ENCODE measurements around the gene FBXW12.

Gene FBXW12

DNA sequence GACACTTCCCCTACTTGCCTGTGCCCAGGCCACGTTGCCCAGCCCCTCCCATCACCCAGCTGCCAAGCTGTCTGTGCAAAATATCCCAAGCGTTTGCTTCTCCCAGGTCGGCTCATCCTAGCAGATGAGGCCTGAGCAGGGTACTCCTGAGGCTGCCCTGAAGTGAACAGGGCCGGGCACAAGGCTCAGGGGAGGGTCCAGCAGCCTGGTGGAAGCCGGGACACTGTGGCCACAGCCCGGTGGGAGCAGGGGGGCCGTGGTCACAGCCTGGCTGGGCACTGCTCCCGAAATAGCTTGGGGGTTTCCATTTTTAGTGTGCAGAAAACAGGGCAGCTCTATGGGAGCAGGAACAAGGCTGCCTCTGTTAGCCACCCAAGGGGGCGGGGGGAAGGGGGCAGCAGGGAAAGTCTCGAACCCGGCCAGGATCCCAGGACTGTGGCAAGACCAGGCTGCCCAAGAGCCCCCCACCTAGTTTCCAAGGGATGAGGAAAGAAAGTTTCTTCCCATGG lies 54.4 kb downstream of the FBXW12 start:
- Histone ChIP-seq H3K9me3 (replicated peaks in 1 of 2; ENCODE audit: control insufficient read depth in 2 of 2, insufficient read depth in 1 of 2, low read depth in 1 of 2, low read length in 2 of 2) (no peaks in the 10 kb centered on the region), H3K14ac (ENCODE audit: low read length) (no peak overlapping the region), H2AFZ (ENCODE audit: low read length) (no peak overlapping the region), H2BK120ac (ENCODE audit: low read depth, low read length) (no peak overlapping the region), H3K4ac (ENCODE audit: low read length) (no peak overlapping the region), H3K27me3 (ENCODE audit: control insufficient read depth in 3 of 3, insufficient read depth in 3 of 3, low read depth in 1 of 3, low read length in 3 of 3) (no peaks in the 10 kb centered on the region), H3K4me1 (ENCODE audit: control insufficient read depth in 2 of 2, insufficient read depth in 1 of 2, low read depth in 1 of 2, low read length in 2 of 2) (peaks cover 23 to 32% of the 10 kb centered on the region in 2 donors), H3K36me3 (replicated peaks in 1 of 2; ENCODE audit: control insufficient read depth in 2 of 2, insufficient read depth in 2 of 2, low read length in 2 of 2) (peaks cover 19 to 63% of the 10 kb centered on the region in 2 donors), H3K27ac (replicated peaks; ENCODE audit: low read length) (no peak overlapping the region), H2BK12ac (ENCODE audit: low read length) (no peak overlapping the region), H2AK5ac (ENCODE audit: low read depth, low read length) (peak overlapping the region; percentile 49), H3K23ac (ENCODE audit: low read depth, low read length, poor library complexity) (peak overlapping the region; percentile 20), H3K4me3 (ENCODE audit: low read length in 2 of 2) (no peak overlapping the region), H2BK5ac (ENCODE audit: low read length) (no peak overlapping the region), H3K18ac (ENCODE audit: low read length) (no peak overlapping the region), H3K4me2 (ENCODE audit: insufficient read depth, low read length, poor library complexity, severe bottlenecking) (no peak overlapping the region), H4K91ac (ENCODE audit: low read depth, low read length, poor library complexity) (no peak overlapping the region), H3K9ac (ENCODE audit: low read depth, low read length, poor library complexity) (peak overlapping the region; percentile 18), H3K79me1 (ENCODE audit: low read depth, low read length) (peaks cover 49% of the 10 kb centered on the region), H4K8ac (ENCODE audit: low read depth, low read length) (no peak overlapping the region), H2BK15ac (ENCODE audit: low read length) (no peak overlapping the region)
- no peak for DNase-seq (ENCODE audit: low spot score)
- no CpG with 5 or more reads among the region's 11 CpGs for WGBS, 2 donors (ENCODE audit: extremely low coverage in 2 of 2, insufficient read length in 2 of 2, insufficient replicate concordance in 1 of 2)

GRCh38 chr3:48426944-48427629 lies 55.1 kb downstream of the FBXW12 start:
- H3K23ac ChIP-seq (ENCODE audit: low read depth, low read length, poor library complexity) = no peak overlapping the region
- peak overlapping the region; percentile 49 to 77 for H3K4me3 ChIP-seq (ENCODE audit: low read length in 2 of 2)
- H3K4me2 ChIP-seq (ENCODE audit: insufficient read depth, low read length, poor library complexity, severe bottlenecking) = peak overlapping the region; percentile 84
- H3K18ac ChIP-seq (ENCODE audit: low read length) = peak overlapping the region; percentile 41
- peaks cover 15 to 63% of the 10 kb centered on the region in 2 donors for H3K36me3 ChIP-seq (replicated peaks in 1 of 2; ENCODE audit: control insufficient read depth in 2 of 2, insufficient read depth in 2 of 2, low read length in 2 of 2)
- no peak overlapping the region for H3K4ac ChIP-seq (ENCODE audit: low read length)
- peak overlapping the region; percentile 78 for H3K9ac ChIP-seq (ENCODE audit: low read depth, low read length, poor library complexity)
- no peak overlapping the region for H2BK15ac ChIP-seq (ENCODE audit: low read length)
- peaks cover 23 to 32% of the 10 kb centered on the region in 2 donors for H3K4me1 ChIP-seq (ENCODE audit: control insufficient read depth in 2 of 2, insufficient read depth in 1 of 2, low read depth in 1 of 2, low read length in 2 of 2)
- H3K27ac ChIP-seq (replicated peaks; ENCODE audit: low read length) = no peak overlapping the region
- H2BK5ac ChIP-seq (ENCODE audit: low read length) = no peak overlapping the region
- no peak overlapping the region for H4K8ac ChIP-seq (ENCODE audit: low read depth, low read length)
- no CpG with 5 or more reads among the region's 8 CpGs for WGBS, 2 donors (ENCODE audit: extremely low coverage in 2 of 2, insufficient read length in 2 of 2, insufficient replicate concordance in 1 of 2)
- peak overlapping the region; percentile 49 for H2AK5ac ChIP-seq (ENCODE audit: low read depth, low read length)
- H2AFZ ChIP-seq (ENCODE audit: low read length) = no peak overlapping the region
- H3K79me1 ChIP-seq (ENCODE audit: low read depth, low read length) = peaks cover 43% of the 10 kb centered on the region
- H2BK120ac ChIP-seq (ENCODE audit: low read depth, low read length) = no peak overlapping the region
- no peaks in the 10 kb centered on the region for H3K9me3 ChIP-seq (replicated peaks in 1 of 2; ENCODE audit: control insufficient read depth in 2 of 2, insufficient read depth in 1 of 2, low read depth in 1 of 2, low read length in 2 of 2)
- no peak overlapping the region for H3K14ac ChIP-seq (ENCODE audit: low read length)
- no peak overlapping the region for H2BK12ac ChIP-seq (ENCODE audit: low read length)
- no peak for DNase-seq (ENCODE audit: low spot score)
- H3K27me3 ChIP-seq (ENCODE audit: control insufficient read depth in 3 of 3, insufficient read depth in 3 of 3, low read depth in 1 of 3, low read length in 3 of 3) = no peaks in the 10 kb centered on the region
- H4K91ac ChIP-seq (ENCODE audit: low read depth, low read length, poor library complexity) = no peak overlapping the region

DNA sequence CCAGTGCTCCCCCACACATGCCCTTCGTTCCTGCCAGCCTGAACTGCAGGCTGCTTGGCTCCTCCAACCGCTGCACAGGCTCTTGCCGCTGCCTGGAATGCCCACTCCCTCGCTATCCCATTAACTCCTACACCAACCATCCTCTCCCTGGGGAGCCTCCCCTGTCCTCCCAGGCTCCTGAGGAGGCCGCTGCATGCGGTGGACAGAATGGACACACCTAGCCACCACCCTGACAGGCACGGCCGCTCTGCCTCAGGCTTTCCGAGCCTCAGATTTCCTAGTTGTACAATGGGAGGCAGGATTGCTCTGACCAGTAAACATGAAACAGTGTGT lies 55.6 kb downstream of the FBXW12 start:
- H3K9ac ChIP-seq (ENCODE audit: low read depth, low read length, poor library complexity) = peak overlapping the region; percentile 78
- no peak for DNase-seq (ENCODE audit: low spot score)
- H3K9me3 ChIP-seq (replicated peaks in 1 of 2; ENCODE audit: control insufficient read depth in 2 of 2, insufficient read depth in 1 of 2, low read depth in 1 of 2, low read length in 2 of 2) = no peaks in the 10 kb centered on the region
- H2BK120ac ChIP-seq (ENCODE audit: low read depth, low read length) = no peak overlapping the region
- no peak overlapping the region for H4K8ac ChIP-seq (ENCODE audit: low read depth, low read length)
- H2AFZ ChIP-seq (ENCODE audit: low read length) = no peak overlapping the region
- no peak overlapping the region for H4K91ac ChIP-seq (ENCODE audit: low read depth, low read length, poor library complexity)
- H3K4me3 ChIP-seq (ENCODE audit: low read length in 2 of 2) = peak overlapping the region; percentile 49 to 77
- H3K4me2 ChIP-seq (ENCODE audit: insufficient read depth, low read length, poor library complexity, severe bottlenecking) = peak overlapping the region; percentile 84
- no peak overlapping the region for H2BK12ac ChIP-seq (ENCODE audit: low read length)
- peaks cover 40% of the 10 kb centered on the region for H3K79me1 ChIP-seq (ENCODE audit: low read depth, low read length)
- H3K27me3 ChIP-seq (ENCODE audit: control insufficient read depth in 3 of 3, insufficient read depth in 3 of 3, low read depth in 1 of 3, low read length in 3 of 3) = no peaks in the 10 kb centered on the region
- H3K36me3 ChIP-seq (replicated peaks in 1 of 2; ENCODE audit: control insufficient read depth in 2 of 2, insufficient read depth in 2 of 2, low read length in 2 of 2) = peaks cover 14 to 63% of the 10 kb centered on the region in 2 donors
- no peak overlapping the region for H2BK15ac ChIP-seq (ENCODE audit: low read length)
- H2AK5ac ChIP-seq (ENCODE audit: low read depth, low read length) = peak overlapping the region; percentile 13
- no peak overlapping the region for H3K27ac ChIP-seq (replicated peaks; ENCODE audit: low read length)
- H3K4ac ChIP-seq (ENCODE audit: low read length) = no peak overlapping the region
- no CpG with 5 or more reads among the region's 9 CpGs for WGBS, 2 donors (ENCODE audit: extremely low coverage in 2 of 2, insufficient read length in 2 of 2, insufficient replicate concordance in 1 of 2)
- peak overlapping the region; percentile 91 for H2BK5ac ChIP-seq (ENCODE audit: low read length)
- H3K14ac ChIP-seq (ENCODE audit: low read length) = no peak overlapping the region
- H3K23ac ChIP-seq (ENCODE audit: low read depth, low read length, poor library complexity) = no peak overlapping the region
- peaks cover 23 to 36% of the 10 kb centered on the region in 2 donors for H3K4me1 ChIP-seq (ENCODE audit: control insufficient read depth in 2 of 2, insufficient read depth in 1 of 2, low read depth in 1 of 2, low read length in 2 of 2)
- H3K18ac ChIP-seq (ENCODE audit: low read length) = peak overlapping the region; percentile 41

DNA sequence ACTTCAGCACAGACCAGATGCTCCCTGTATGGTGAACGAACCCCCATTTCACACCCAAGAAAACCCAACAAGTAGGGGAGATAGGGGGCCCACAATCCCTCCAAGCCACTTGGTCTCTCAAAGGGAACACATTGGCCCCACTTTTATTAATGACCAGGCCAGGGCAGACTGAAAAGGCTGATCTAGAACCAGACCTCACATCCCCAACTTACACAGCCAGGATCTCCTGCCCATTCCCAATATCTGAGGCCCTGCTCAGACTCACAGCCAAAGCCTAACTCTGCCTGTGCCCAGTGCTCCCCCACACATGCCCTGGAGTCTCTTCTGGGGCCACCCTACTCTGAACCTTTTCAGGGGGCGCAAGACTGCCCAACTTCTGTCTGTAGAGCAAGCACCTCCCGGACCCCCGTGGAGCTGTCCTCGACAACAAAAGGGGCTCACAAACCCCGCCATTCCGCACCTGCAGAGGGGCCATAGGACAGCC lies 56.1 kb downstream of the FBXW12 start:
- Histone ChIP-seq H2AK5ac (ENCODE audit: low read depth, low read length) (peak overlapping the region; percentile 13), H3K23ac (ENCODE audit: low read depth, low read length, poor library complexity) (no peak overlapping the region), H3K9me3 (replicated peaks in 1 of 2; ENCODE audit: control insufficient read depth in 2 of 2, insufficient read depth in 1 of 2, low read depth in 1 of 2, low read length in 2 of 2) (no peaks in the 10 kb centered on the region), H4K8ac (ENCODE audit: low read depth, low read length) (no peak overlapping the region), H3K79me1 (ENCODE audit: low read depth, low read length) (peaks cover 35% of the 10 kb centered on the region), H2BK15ac (ENCODE audit: low read length) (no peak overlapping the region), H3K4me3 (ENCODE audit: low read length in 2 of 2) (peak overlapping the region; percentile 77 to 84), H2BK5ac (ENCODE audit: low read length) (peak overlapping the region; percentile 91), H3K27me3 (ENCODE audit: control insufficient read depth in 3 of 3, insufficient read depth in 3 of 3, low read depth in 1 of 3, low read length in 3 of 3) (no peaks in the 10 kb centered on the region), H3K4me1 (ENCODE audit: control insufficient read depth in 2 of 2, insufficient read depth in 1 of 2, low read depth in 1 of 2, low read length in 2 of 2) (peaks cover 23 to 40% of the 10 kb centered on the region in 2 donors), H3K18ac (ENCODE audit: low read length) (peak overlapping the region; percentile 75), H3K27ac (replicated peaks; ENCODE audit: low read length) (no peak overlapping the region), H4K91ac (ENCODE audit: low read depth, low read length, poor library complexity) (no peak overlapping the region), H3K4ac (ENCODE audit: low read length) (no peak overlapping the region), H2BK120ac (ENCODE audit: low read depth, low read length) (no peak overlapping the region), H3K4me2 (ENCODE audit: insufficient read depth, low read length, poor library complexity, severe bottlenecking) (peak overlapping the region; percentile 84), H2AFZ (ENCODE audit: low read length) (peak overlapping the region; percentile 88), H2BK12ac (ENCODE audit: low read length) (no peak overlapping the region), H3K36me3 (replicated peaks in 1 of 2; ENCODE audit: control insufficient read depth in 2 of 2, insufficient read depth in 2 of 2, low read length in 2 of 2) (peaks cover 14 to 63% of the 10 kb centered on the region in 2 donors), H3K9ac (ENCODE audit: low read depth, low read length, poor library complexity) (peak overlapping the region; percentile 78), H3K14ac (ENCODE audit: low read length) (no peak overlapping the region)
- no peak for DNase-seq (ENCODE audit: low spot score)
- no CpG with 5 or more reads among the region's 7 CpGs for WGBS, 2 donors (ENCODE audit: extremely low coverage in 2 of 2, insufficient read length in 2 of 2, insufficient replicate concordance in 1 of 2)
